ENCODE measurements around the gene ECM1. TPM values are rescaled to one million over a fixed set of nuclear protein-coding genes. Genes with fewer than 3 reads are reported as not detected.

Gene ECM1
- total RNA-seq: 0.16 and 0.38 TPM in 2 replicates

DNA sequence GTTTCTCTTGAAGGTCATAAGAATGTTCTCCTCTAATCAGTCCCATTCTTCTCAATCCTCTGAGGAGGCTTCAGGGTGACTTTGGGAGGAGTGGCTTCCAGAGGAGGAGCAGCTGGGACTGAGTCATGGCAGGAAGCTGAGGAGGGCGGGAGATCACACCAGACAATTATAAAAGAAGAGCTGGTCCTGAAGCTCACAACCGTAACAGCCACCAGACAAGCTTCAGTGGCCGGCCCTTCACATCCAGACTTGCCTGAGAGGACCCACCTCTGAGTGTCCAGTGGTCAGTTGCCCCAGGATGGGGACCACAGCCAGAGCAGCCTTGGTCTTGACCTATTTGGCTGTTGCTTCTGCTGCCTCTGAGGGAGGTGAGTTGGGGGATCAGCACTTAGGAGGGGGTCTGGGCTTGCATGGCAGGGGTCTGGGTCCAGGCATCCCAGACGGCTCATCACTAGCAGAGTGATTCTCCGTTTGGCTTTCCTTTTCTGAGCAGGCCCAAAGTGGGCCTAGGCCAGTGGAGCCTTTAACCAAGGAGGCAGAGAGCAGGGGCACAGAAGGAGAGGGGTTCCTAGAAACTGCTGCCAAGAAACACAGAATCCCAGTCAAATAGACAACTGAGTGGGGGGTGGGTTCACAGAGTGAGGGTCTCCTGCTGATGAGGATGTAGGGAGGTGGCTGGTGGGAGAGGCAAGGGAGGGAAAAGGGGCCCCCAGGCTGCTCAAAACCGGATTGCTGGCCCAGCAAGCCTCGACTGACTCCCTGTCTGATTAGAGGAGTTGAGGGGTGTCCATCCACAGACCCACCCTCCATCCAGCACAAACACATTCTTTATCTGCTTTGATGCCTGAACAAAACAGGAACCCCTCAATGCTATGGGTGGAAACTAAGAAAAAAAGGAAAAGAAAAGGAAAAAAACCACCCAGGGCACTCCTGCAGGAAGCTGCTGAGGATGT is at the start of gene ECM1:
Gene ECM1, plus strand, starts transcription at position 198 of the 953 bp plus-strand sequence. Its CDS starts 101 bp downstream, at position 299.

DNA sequence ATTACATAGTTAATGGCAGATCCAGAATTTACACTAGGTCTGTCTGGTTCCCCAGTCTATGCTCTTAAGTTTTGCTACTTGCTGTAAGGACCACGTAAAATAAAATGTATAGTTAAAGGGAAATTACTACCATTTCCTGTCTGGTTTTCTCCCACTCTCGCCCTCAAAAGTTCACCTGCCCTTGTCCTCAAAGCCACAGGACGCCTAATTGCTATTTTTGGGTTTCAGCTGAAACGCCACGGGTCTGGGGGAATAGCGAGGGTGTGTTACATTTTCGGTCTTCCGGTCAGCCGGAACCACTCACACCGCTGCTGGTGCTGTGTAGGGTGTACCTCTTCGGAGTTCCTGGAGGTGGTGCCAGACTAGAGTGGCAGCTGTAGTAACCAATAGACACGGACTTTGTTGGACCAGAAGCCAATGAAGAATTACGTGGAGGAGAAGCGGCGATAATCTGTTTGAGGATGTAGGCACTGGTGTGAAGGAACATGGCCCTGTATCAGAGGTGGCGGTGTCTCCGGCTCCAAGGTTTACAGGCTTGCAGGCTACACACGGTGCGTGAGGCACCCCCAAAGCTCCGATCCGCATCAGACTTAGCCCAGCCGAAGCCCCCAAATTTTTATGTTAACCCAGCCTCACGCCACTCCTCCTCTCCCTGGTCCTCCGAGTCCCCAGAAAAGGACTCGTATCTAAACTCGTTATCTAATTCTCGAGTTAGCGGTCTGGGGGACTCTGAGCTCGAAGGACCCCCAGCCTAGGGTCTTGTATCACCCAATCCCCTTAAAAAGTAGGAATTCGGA is 20.7 kb upstream of the ECM1 start, which contains the start of gene TARS2:
Gene TARS2, plus strand, starts transcription at position 454 of the 797 bp plus-strand sequence. Its CDS starts 32 bp downstream, at position 486.

DNA sequence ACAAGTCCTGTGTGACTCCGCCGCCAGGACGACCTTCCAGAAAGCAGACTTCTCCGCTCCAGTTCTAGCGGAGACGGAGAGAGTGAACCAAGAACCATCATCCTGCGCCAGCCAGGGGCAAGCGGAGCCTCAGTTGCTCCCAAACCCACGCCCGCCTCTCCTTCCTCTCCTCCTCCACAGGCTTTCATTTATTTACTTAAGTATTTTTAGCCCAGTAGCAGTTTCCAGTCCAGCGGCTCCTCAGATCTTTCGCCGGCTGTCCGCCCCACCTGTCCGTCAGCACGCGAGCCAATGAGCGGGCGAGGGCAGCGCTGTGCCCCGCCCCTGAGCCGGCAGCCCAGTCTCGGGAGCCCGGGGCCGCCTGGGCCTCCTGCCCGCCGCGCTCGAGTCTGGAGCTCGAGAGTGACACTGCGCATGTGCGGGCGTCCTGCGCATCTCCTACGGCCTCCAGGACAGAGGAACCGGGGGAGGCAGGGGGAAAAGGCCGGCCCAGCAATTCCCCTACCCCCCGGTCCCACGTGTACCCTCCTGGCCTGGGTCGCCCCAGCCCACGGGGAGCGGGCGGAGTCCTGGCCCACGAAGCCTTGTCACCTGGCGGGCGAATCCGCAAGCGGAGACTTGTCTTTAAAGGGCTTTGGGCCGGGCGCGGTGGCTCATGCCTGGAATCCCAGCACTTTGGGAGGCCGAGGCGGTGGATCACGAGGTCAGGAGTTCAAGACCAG is 7.6 kb downstream of the ECM1 start, which contains the start of gene FALEC:
Gene FALEC, plus strand, starts transcription at position 425 of the 722 bp plus-strand sequence.

DNA sequence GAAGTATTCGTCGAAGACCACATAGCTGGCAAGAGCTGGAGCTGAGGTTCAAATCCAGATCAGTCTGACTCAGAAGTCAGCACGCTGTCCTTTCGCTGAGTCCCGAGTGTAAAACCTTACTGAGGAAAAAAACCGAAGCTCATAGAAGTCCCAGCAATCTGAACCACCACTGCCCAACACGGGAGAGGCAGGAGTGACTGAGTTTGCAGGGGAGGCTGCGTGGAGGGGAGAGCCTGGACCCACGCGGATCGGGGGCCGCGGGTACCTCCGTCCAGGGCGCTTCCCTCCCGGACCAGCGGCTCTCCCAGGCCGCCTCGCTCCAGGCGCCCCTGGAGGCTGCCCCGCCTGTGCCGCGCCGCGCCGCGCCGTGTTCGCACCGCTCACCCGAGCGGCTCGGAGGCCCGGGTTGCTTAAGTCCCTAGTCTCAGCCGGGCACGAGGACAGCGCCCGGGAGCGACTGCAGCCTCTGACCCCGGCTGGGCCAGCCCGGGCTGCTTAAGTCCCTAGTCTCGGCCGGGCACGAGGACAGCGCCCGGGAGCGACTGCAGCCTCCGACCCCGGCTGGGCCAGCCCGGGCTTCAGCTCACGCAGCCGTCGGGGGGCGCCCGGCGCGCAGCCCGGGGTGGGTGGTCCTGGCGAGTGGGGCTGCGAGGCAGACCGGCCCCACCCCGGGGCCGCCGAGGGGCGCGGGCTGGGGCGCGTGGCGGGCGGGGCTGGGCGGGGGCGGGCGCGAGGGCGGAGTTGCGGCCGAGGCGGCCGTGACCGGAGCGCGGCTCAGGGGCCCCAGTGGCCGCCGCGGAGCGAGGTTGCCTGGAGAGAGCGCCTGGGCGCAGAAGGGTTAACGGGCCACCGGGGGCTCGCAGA is 41.0 kb downstream of the ECM1 start, which contains the start of gene ADAMTSL4:
Gene ADAMTSL4, plus strand, starts transcription at position 777 of the 864 bp plus-strand sequence. CDS start 2,881 bp downstream, outside the sequence.

Other genes with a start within 250 kb of the ECM1 start
- 122 and 129 TPM in 2 replicates for gene APH1A, start 239.1 kb upstream of the ECM1 start, total RNA-seq
- gene C1orf54, start 235.3 kb upstream of the ECM1 start, total RNA-seq: 32.9 and 85.2 TPM in 2 replicates
- 0.65 and 1.7 TPM in 2 replicates for gene CIART, start 225.6 kb upstream of the ECM1 start, total RNA-seq
- 51.5 and 75.6 TPM in 2 replicates for gene MRPS21, start 214.2 kb upstream of the ECM1 start, total RNA-seq
- gene PRPF3, start 186.6 kb upstream of the ECM1 start, total RNA-seq: 33.8 and 47.1 TPM in 2 replicates
- 3.7 and 8.7 TPM in 2 replicates for gene RPRD2, start 144.0 kb upstream of the ECM1 start, total RNA-seq
- 7.4 and 11.5 TPM in 2 replicates for gene TARS2, start 20.7 kb upstream of the ECM1 start, total RNA-seq
- not detected in 2 replicates for gene FALEC, start 7.6 kb downstream of the ECM1 start, total RNA-seq
- under 0.01 and 0.44 TPM in 2 replicates for gene ADAMTSL4, start 41.3 kb downstream of the ECM1 start, total RNA-seq
- 122 and 253 TPM in 2 replicates for gene MCL1, start 71.5 kb downstream of the ECM1 start, total RNA-seq
- gene ENSA, start 121.5 kb downstream of the ECM1 start, total RNA-seq: 69.2 and 77.7 TPM in 2 replicates
- 7.9 and 18.1 TPM in 2 replicates for gene GOLPH3L, start 189.0 kb downstream of the ECM1 start, total RNA-seq
- 0.13 TPM in 1 of 2 replicates, not detected in the other for gene HORMAD1, start 212.8 kb downstream of the ECM1 start, total RNA-seq

All from bladder microvascular endothelial cell (primary cell).